ENCODE measurements around the gene CLTB.

Gene CLTB

GRCh38 chr5:176401281-176402205 is 14.8 kb downstream of the CLTB start:
- no peak for DNase-seq

GRCh38 chr5:176400382-176401156 is 15.8 kb downstream of the CLTB start:
- DNase-seq: no peak

- DNase-seq: no peak
Observed at GRCh38 chr5:176397736-176398420, 18.5 kb downstream of the CLTB start.

GRCh38 chr5:176396330-176396729 is 20.0 kb downstream of the CLTB start:
- DNase-seq: no peak

GRCh38 chr5:176394881-176395675 is 21.3 kb downstream of the CLTB start:
- DNase-seq: no peak

- no peak for DNase-seq
Observed at GRCh38 chr5:176394096-176394495, 22.2 kb downstream of the CLTB start.

- DNase-seq: no peak
Observed at GRCh38 chr5:176392526-176392925, 23.8 kb downstream of the CLTB start.

GRCh38 chr5:176391999-176392398 is 24.3 kb downstream of the CLTB start:
- no peak for DNase-seq

- DNase-seq: no peak
Observed at GRCh38 chr5:176391479-176391878, 24.9 kb downstream of the CLTB start.

GRCh38 chr5:176389135-176390123 is 26.9 kb downstream of the CLTB start:
- DNase-seq: no peak

GRCh38 chr5:176388444-176389134 is 27.8 kb downstream of the CLTB start, which contains the start of the genes HIGD2A and NOP16:
Gene HIGD2A (plus strand): TSS chr5:176388751. CDS start chr5:176388820, 69 bp downstream.
Gene NOP16 (minus strand): TSS chr5:176388598. CDS start chr5:176388539, 59 bp downstream.
- DNase-seq: peak; percentile 98

- DNase-seq: no peak
Observed at GRCh38 chr5:176388003-176388443, 28.3 kb downstream of the CLTB start.

- no peak for DNase-seq
Observed at GRCh38 chr5:176387384-176387925, 28.9 kb downstream of the CLTB start.

GRCh38 chr5:176386491-176386890 is 29.8 kb downstream of the CLTB start:
- DNase-seq: no peak

- DNase-seq: no peak
Observed at GRCh38 chr5:176384991-176385390, 31.3 kb downstream of the CLTB start.

GRCh38 chr5:176384366-176384930 is 31.9 kb downstream of the CLTB start:
- no peak for DNase-seq

GRCh38 chr5:176383961-176384360 is 32.4 kb downstream of the CLTB start:
- DNase-seq: no peak

- DNase-seq: no peak
Observed at GRCh38 chr5:176383248-176383905, 33.0 kb downstream of the CLTB start.

GRCh38 chr5:176382721-176383120 is 33.6 kb downstream of the CLTB start:
- DNase-seq: no peak

Measured in NCI-H1092 treated with DMSO at 0.1 percent for 48 hours (cell line).